H9 (cell line): Measurements from ENCODE around the gene ANKS1B. TPM values are rescaled to one million over a fixed set of nuclear protein-coding genes. Genes with fewer than 3 reads are reported as not detected.

ENCODE experiments used
- DNase-seq: peaks from one replicate; pipeline ENCODE4 v3.0.0-alpha.2; 2017
- H2AFZ ChIP-seq: one replicate; pipeline ENCODE4 v1.6.1; 2013; ENCODE audit warnings: mild to moderate bottlenecking, low read length, control low read depth, moderate library complexity
- H2AK5ac ChIP-seq: 2 replicates; pipeline ENCODE4 v1.6.1; 2013; ENCODE audit warnings: low read length, control low read depth, mixed read lengths; ENCODE audit not compliant: insufficient read length
- H2BK120ac ChIP-seq: one replicate; pipeline ENCODE4 v1.6.1; 2013; ENCODE audit warnings: low read depth, mild to moderate bottlenecking, low read length, control low read depth, inconsistent platforms; ENCODE audit not compliant: poor library complexity, severe bottlenecking
- H2BK12ac ChIP-seq: 2 replicates; pipeline ENCODE4 v1.6.1; 2013; ENCODE audit warnings: low read length, control low read depth, mixed read lengths, low read depth; ENCODE audit not compliant: insufficient read length
- H2BK15ac ChIP-seq: 2 replicates; pipeline ENCODE4 v1.6.1; 2013; ENCODE audit warnings: low read depth, low read length, control low read depth
- H2BK20ac ChIP-seq: one replicate; pipeline ENCODE4 v1.6.1; 2013; ENCODE audit warnings: low read depth, mild to moderate bottlenecking, low read length, control low read depth, inconsistent platforms; ENCODE audit not compliant: poor library complexity, severe bottlenecking
- H2BK5ac ChIP-seq: 2 replicates; pipeline ENCODE4 v1.6.1; 2013; ENCODE audit warnings: low read length, control low read depth, mixed read lengths; ENCODE audit not compliant: insufficient read length
- H3K14ac ChIP-seq: 2 replicates; pipeline ENCODE4 v1.6.1; 2013; ENCODE audit warnings: low read length, control low read depth; ENCODE audit not compliant: insufficient read depth
- H3K18ac ChIP-seq: 2 replicates; pipeline ENCODE4 v1.6.1; 2013; ENCODE audit warnings: low read depth, mild to moderate bottlenecking, mixed read lengths, low read length, control low read depth; ENCODE audit not compliant: insufficient read length
- H3K23ac ChIP-seq: 2 replicates; pipeline ENCODE4 v1.6.1; 2013; ENCODE audit warnings: low read length, control low read depth, mixed read lengths, low read depth; ENCODE audit not compliant: insufficient read length
- H3K23me2 ChIP-seq: 2 replicates; pipeline ENCODE4 v1.6.1; 2013; ENCODE audit warnings: low read depth, mild to moderate bottlenecking, mixed read lengths, low read length, control low read depth; ENCODE audit not compliant: insufficient read length, poor library complexity, severe bottlenecking
- H3K27ac ChIP-seq: 2 replicates; pipeline ENCODE4 v1.5.1; 2013; ENCODE audit warnings: low read length, control low read depth, mixed read lengths, low read depth; ENCODE audit not compliant: insufficient read length
- H3K27me3 ChIP-seq: 2 replicates; pipeline ENCODE4 v1.6.1; 2013; ENCODE audit warnings: low read length, control low read depth, inconsistent platforms; ENCODE audit not compliant: insufficient read depth
- H3K4ac ChIP-seq: 2 replicates; pipeline ENCODE4 v1.6.1; 2013; ENCODE audit warnings: low read depth, mild to moderate bottlenecking, control low read depth, inconsistent platforms, low read length, moderate library complexity
- H3K4me1 ChIP-seq: 2 replicates; pipeline ENCODE4 v1.6.1; 2013; ENCODE audit warnings: low read length, control low read depth, inconsistent platforms; ENCODE audit not compliant: insufficient read depth
- H3K4me2 ChIP-seq: 2 replicates; pipeline ENCODE4 v1.6.1; 2013; ENCODE audit warnings: low read length, control low read depth, mixed read lengths; ENCODE audit not compliant: insufficient read length, insufficient read depth
- H3K56ac ChIP-seq: 2 replicates; pipeline ENCODE4 v1.6.1; 2013; ENCODE audit warnings: low read depth, mild to moderate bottlenecking, mixed read lengths, low read length, control low read depth; ENCODE audit not compliant: insufficient read length
- H3K79me1 ChIP-seq: 2 replicates; pipeline ENCODE4 v1.6.1; 2013; ENCODE audit warnings: low read depth, mild to moderate bottlenecking, moderate library complexity, low read length, control low read depth, inconsistent platforms; ENCODE audit not compliant: insufficient read depth, poor library complexity, severe bottlenecking
- H3K79me2 ChIP-seq: 2 replicates; pipeline ENCODE4 v1.6.1; 2013; ENCODE audit warnings: low read length, control low read depth, inconsistent platforms; ENCODE audit not compliant: insufficient read depth
- H3K9ac ChIP-seq: 2 replicates; pipeline ENCODE4 v1.6.1; 2013; ENCODE audit warnings: low read length, control low read depth, mixed read lengths; ENCODE audit not compliant: insufficient read length; ENCODE audit errors: extremely low read depth
- H3K9me3 ChIP-seq: one replicate; pipeline ENCODE4 v1.6.1; 2013; ENCODE audit warnings: low read depth, low read length, inconsistent platforms; ENCODE audit not compliant: control insufficient read depth
- H3T11ph ChIP-seq: one replicate; pipeline ENCODE4 v1.6.1; 2013; ENCODE audit warnings: mild to moderate bottlenecking, low read length, control low read depth, inconsistent platforms
- H4K20me1 ChIP-seq: one replicate; pipeline ENCODE4 v1.6.1; 2013; ENCODE audit not compliant: control insufficient read depth, insufficient read length, insufficient read depth
- H4K5ac ChIP-seq: 2 replicates; pipeline ENCODE4 v1.6.1; 2013; ENCODE audit warnings: low read depth, mild to moderate bottlenecking, mixed read lengths, low read length, control low read depth; ENCODE audit not compliant: insufficient read length
- H4K8ac ChIP-seq: replicated peaks from 2 replicates; pipeline ENCODE4 v1.6.1; 2013; ENCODE audit warnings: low read length, control low read depth, mixed read lengths, low read depth; ENCODE audit not compliant: insufficient read length
- H4K91ac ChIP-seq: 2 replicates; pipeline ENCODE4 v1.6.1; 2013; ENCODE audit warnings: low read depth, mild to moderate bottlenecking, moderate library complexity, mixed read lengths, low read length, control low read depth; ENCODE audit not compliant: insufficient read length
- H3K27ac Mint-ChIP-seq, 3 experiments: 2 replicates in 2 of 3; 3 replicates in 1 of 3; pipeline ENCODE4 v1.8.0; 2020 to 2021; ENCODE audit warnings: mixed read lengths in 3 of 3, mild to moderate bottlenecking in 1 of 3, moderate library complexity in 1 of 3
- H3K27me3 Mint-ChIP-seq: 2 replicates; pipeline ENCODE4 v1.8.0; 2021; ENCODE audit warnings: low read depth, mild to moderate bottlenecking, moderate library complexity, mixed read lengths
- H3K36me3 Mint-ChIP-seq, 3 experiments: 2 replicates in 2 of 3; 3 replicates in 1 of 3; pipeline ENCODE4 v1.8.0; 2020 to 2021; ENCODE audit warnings: low read depth in 3 of 3, mixed read lengths in 3 of 3; ENCODE audit not compliant: insufficient read depth in 1 of 3
- H3K4me1 Mint-ChIP-seq, 2 experiments: 2 replicates each; pipeline ENCODE4 v1.8.0; 2020; ENCODE audit warnings: mixed read lengths in 2 of 2
- H3K4me3 Mint-ChIP-seq, 2 experiments: 2 replicates in 1 of 2; 3 replicates in 1 of 2; pipeline ENCODE4 v1.8.0; 2020 to 2021; ENCODE audit warnings: mild to moderate bottlenecking in 2 of 2, mixed read lengths in 2 of 2, moderate library complexity in 1 of 2
- H3K9me3 Mint-ChIP-seq, 2 experiments: 2 replicates in 1 of 2; 3 replicates in 1 of 2; pipeline ENCODE4 v1.8.0; 2020; ENCODE audit warnings: mild to moderate bottlenecking in 2 of 2, mixed read lengths in 2 of 2, moderate library complexity in 1 of 2
- WGBS: extraction: QIAGEN DNeasy Blood & Tissue Kit; methylation state at CpG from one replicate; pipeline ENCODE4 v1.1.7; 2013; ENCODE audit warnings: missing lambda C conversion rate, low lambda C conversion rate, mixed read lengths; ENCODE audit not compliant: insufficient read length; ENCODE audit errors: extremely low coverage; 5-methylcytosine and 5-hydroxymethylcytosine counted together
- total RNA-seq: library from RNA; stranded (reverse); gene quantifications from 2 replicates; pipeline ENCODE4 v1.2.1, GENCODE V29; 2021
- TF ChIP-seq, protein P1 (sequence below): fragments of 200-600 bp; sonication (generic); conservative IDR thresholded peaks from 3 replicates; pipeline ENCODE4 v1.8.0; 2021; ENCODE audit warnings: antibody characterized with exemption, mild to moderate bottlenecking

The ANKS1B gene
- total RNA-seq, 1 experiment from 2014 or later = 4.1 TPM

DNA sequence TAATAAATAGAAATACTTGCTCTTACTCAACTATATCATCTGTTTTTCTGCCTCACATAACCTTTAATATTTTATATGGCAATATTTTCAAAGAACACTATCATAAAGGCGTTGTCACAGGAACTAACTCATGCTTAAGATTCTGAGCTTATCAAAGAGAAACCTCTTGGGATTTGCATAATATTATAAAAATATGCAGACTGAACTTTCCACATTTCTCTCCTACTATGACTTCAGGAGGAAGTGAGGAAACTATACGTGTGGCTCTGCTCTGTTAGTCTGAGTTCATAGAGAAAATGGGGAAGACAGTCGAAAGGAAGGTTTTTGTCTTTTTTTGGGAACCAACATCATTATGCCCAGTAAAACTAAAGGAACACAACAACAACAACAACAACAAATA lies 212.5 kb downstream of the ANKS1B start:
- H3K27ac ChIP-seq = no peak overlapping the region
- Mint-ChIP-seq H3K9me3 (no peaks in the 10 kb centered on the region), H3K27me3 (no peaks in the 10 kb centered on the region), H3K4me3 (no peak overlapping the region), H3K27ac (no peak overlapping the region), H3K4me1 (peaks cover 8 to 9% of the 10 kb centered on the region in 2 experiments), H3K36me3 (no peaks in the 10 kb centered on the region)
- no peaks in the 10 kb centered on the region for H3K27me3 ChIP-seq
- H4K20me1 ChIP-seq = no peaks in the 10 kb centered on the region
- H3T11ph ChIP-seq = no peak overlapping the region
- H3K4ac ChIP-seq = no peak overlapping the region
- no peaks in the 10 kb centered on the region for H3K79me2 ChIP-seq
- H2BK15ac ChIP-seq = no peak overlapping the region
- TF ChIP-seq, protein P1, sequence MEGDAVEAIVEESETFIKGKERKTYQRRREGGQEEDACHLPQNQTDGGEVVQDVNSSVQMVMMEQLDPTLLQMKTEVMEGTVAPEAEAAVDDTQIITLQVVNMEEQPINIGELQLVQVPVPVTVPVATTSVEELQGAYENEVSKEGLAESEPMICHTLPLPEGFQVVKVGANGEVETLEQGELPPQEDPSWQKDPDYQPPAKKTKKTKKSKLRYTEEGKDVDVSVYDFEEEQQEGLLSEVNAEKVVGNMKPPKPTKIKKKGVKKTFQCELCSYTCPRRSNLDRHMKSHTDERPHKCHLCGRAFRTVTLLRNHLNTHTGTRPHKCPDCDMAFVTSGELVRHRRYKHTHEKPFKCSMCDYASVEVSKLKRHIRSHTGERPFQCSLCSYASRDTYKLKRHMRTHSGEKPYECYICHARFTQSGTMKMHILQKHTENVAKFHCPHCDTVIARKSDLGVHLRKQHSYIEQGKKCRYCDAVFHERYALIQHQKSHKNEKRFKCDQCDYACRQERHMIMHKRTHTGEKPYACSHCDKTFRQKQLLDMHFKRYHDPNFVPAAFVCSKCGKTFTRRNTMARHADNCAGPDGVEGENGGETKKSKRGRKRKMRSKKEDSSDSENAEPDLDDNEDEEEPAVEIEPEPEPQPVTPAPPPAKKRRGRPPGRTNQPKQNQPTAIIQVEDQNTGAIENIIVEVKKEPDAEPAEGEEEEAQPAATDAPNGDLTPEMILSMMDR = no peak
- no peaks in the 10 kb centered on the region for H3K23me2 ChIP-seq
- no CpG with 5 or more reads among the region's 3 CpGs for WGBS
- H2BK20ac ChIP-seq = no peak overlapping the region
- H4K8ac ChIP-seq = no peak overlapping the region
- H2AK5ac ChIP-seq = no peak overlapping the region
- H4K5ac ChIP-seq = no peak overlapping the region
- no peak overlapping the region for H3K9ac ChIP-seq
- no peak overlapping the region for H3K4me2 ChIP-seq
- no peaks in the 10 kb centered on the region for H3K4me1 ChIP-seq
- no peak overlapping the region for H2BK5ac ChIP-seq
- no peak overlapping the region for H3K56ac ChIP-seq
- H3K23ac ChIP-seq = no peak overlapping the region
- H3K18ac ChIP-seq = no peak overlapping the region
- no peak overlapping the region for H2BK12ac ChIP-seq
- no peak overlapping the region for H3K14ac ChIP-seq
- H4K91ac ChIP-seq = no peak overlapping the region
- no peak overlapping the region for H2BK120ac ChIP-seq
- no peaks in the 10 kb centered on the region for H3K9me3 ChIP-seq
- no peak for DNase-seq
- no peak overlapping the region for H2AFZ ChIP-seq
- H3K79me1 ChIP-seq = no peaks in the 10 kb centered on the region
